Stimulated activated naive CD4-positive, alpha-beta T cell (primary cell): ENCODE measurements around the gene DCAF12L1.

Experiments used
- DNase-seq, 6 experiments: peaks; one replicate each; lab custom pipeline; 2025; lab: John Stamatoyannopoulos, UW

The DCAF12L1 gene

GRCh38 chrX:126552313-126553022 is at the start of gene DCAF12L1:
DCAF12L1 (minus strand) TSS chrX:126552814; CDS start chrX:126552608, 206 bp downstream.
- no peak for DNase-seq

GRCh38 chrX:126580877-126581276 is 28.3 kb upstream of the DCAF12L1 start:
- DNase-seq, result no peak

GRCh38 chrX:126575911-126576310 is 23.3 kb upstream of the DCAF12L1 start:
- DNase-seq, result no peak

- no peak for DNase-seq
Observed at GRCh38 chrX:126557151-126557550, 4.5 kb upstream of the DCAF12L1 start.

GRCh38 chrX:126551725-126552312 is 795 bp downstream of the DCAF12L1 start:
- DNase-seq, result no peak

- DNase-seq, result no peak
Observed at GRCh38 chrX:126551306-126551705, 1.3 kb downstream of the DCAF12L1 start.

- DNase-seq, result no peak
Observed at GRCh38 chrX:126550816-126551215, 1.8 kb downstream of the DCAF12L1 start.

GRCh38 chrX:126509923-126510322 is 42.7 kb downstream of the DCAF12L1 start:
- DNase-seq, result no peak
